Testis (tissue), 2 donors: ENCODE results near the gene ROR2.

Experiments used
- POLR2A ChIP-seq: fragments of 450-650 bp; IDR thresholded peaks from one replicate; pipeline ENCODE4 v1.6.1; 2017; ENCODE audit warnings: antibody characterized with exemption, mild to moderate bottlenecking, moderate library complexity
- TF ChIP-seq, protein P1 (sequence below), 3 experiments: fragments of 450-650 bp in 2 of 3; fragments of 200-600 bp in 1 of 3; sonication (generic) in 1 of 3; IDR thresholded peaks; one replicate each; pipeline ENCODE4 v1.5.1; 2016 to 2019; ENCODE audit warnings: antibody characterized with exemption in 3 of 3, mild to moderate bottlenecking in 2 of 3, moderate library complexity in 1 of 3

DNA sequence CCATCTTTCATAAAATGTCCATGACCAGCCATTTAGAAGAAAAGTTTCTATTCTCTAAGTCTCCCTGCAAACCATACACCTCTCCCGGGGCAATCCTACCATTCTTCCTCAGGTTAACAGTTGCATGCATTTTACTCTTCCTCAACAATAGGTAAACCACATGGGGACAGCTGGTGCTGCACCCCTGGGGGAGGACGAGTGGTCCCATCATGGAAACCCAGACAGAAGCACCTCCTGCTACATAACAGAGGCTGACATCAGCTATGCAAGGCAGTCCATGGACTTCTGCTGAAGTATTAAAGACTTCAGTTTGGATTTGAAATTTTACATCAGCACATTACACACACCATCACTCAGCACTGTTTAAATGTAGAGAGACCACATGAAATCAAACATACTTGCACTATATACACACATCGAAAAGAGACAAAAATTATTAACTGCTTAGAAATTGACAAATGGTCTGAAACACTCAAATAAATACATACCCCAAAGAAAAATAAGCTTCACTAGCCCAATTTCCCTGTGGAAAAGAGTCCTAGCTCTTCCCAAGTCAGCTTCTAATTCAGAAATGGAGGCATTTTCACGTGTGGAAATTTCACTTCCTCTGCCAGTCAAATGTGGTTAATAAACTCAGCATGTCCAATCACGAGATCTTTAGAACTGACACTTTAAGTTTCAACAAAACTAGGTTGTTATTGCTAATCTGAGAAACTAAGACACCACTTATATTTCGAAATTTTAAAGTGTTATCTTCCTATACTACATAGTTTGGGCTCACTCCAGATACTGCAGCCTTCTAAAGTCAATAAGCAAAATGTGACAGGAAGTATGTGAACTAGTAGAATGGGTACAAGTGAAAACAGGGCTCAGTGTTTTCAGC, 173.4 kb downstream of the ROR2 start:
- TF ChIP-seq, protein P1, sequence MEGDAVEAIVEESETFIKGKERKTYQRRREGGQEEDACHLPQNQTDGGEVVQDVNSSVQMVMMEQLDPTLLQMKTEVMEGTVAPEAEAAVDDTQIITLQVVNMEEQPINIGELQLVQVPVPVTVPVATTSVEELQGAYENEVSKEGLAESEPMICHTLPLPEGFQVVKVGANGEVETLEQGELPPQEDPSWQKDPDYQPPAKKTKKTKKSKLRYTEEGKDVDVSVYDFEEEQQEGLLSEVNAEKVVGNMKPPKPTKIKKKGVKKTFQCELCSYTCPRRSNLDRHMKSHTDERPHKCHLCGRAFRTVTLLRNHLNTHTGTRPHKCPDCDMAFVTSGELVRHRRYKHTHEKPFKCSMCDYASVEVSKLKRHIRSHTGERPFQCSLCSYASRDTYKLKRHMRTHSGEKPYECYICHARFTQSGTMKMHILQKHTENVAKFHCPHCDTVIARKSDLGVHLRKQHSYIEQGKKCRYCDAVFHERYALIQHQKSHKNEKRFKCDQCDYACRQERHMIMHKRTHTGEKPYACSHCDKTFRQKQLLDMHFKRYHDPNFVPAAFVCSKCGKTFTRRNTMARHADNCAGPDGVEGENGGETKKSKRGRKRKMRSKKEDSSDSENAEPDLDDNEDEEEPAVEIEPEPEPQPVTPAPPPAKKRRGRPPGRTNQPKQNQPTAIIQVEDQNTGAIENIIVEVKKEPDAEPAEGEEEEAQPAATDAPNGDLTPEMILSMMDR (IDR thresholded peaks at IDR 0.05): no peak
- TF ChIP-seq POLR2A: no peak
